ENCODE results near the gene HOXC13. TPM values are rescaled to one million over a fixed set of nuclear protein-coding genes. Genes with fewer than 3 reads are reported as not detected.
A peak's percentile ranks its signal among the peaks of the same experiment; 100 is the strongest.

Gene HOXC13
- total and polyA plus RNA-seq, 2 of the 13 experiments (the other 11 are each of a cell fraction or from before 2014, with no cell fraction given), result 0.07 TPM; not detected in 1

DNA sequence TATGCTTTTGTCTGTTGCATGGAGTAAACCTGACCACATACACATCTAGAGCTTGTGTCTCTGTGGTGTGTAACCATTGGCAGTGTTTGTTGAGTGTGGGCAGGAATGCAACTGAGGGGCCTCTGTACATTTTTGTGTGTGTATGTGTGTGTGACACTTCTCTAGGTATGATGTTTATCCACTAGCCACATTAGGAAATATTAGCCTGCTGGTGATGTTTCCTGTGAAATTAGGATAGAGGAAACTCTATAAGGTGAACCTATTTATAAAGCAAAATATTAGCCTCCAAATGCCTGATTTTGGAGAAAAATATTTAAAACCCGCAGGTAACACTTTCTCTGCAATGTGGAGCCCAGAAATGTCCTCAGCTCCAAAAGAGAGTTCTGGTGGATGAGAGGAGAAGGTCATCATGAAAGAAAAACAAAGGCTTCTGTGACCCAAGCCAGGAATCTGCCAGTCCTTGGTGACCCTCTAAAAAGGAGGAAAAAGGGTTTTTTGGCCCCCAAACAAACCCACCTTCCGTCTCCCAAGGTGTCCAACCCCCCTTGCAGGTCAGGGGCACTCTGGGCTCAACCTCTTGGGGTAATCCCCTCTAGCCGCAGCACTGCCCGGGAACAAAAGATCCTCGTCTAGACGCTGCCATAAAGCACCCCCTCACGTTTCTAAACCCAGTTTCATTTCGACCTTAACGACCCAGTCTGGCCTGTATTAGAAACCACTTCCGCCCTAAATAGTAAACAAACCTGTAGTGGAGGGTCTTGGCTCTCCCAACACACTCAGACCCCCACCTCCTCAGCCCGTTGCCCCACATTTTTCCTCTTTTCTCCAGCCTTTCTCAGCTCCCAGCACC is 39.2 kb downstream of the HOXC13 start:
- peak overlapping the region; percentile 22; the same call in 1 of the 2 replicates for H3K9ac ChIP-seq (ENCODE audit: insufficient read depth, low read depth, low read length)
- H3K4me3 ChIP-seq (replicated peaks in 1 of 3; ENCODE audit: insufficient read depth in 1 of 3, low read depth in 2 of 3, low read length in 3 of 3), result peak overlapping the region; percentile 47 to 68 (median 47)
- peak overlapping the region; percentile 92 for H3K4me2 ChIP-seq (ENCODE audit: low read depth, low read length)
- TF ChIP-seq ZNF292 (CRISPR knock-in tag; IDR thresholded peaks at IDR 0.05; ENCODE audit: borderline replicate concordance, low read depth), result no peak
- TF ChIP-seq, protein P1, sequence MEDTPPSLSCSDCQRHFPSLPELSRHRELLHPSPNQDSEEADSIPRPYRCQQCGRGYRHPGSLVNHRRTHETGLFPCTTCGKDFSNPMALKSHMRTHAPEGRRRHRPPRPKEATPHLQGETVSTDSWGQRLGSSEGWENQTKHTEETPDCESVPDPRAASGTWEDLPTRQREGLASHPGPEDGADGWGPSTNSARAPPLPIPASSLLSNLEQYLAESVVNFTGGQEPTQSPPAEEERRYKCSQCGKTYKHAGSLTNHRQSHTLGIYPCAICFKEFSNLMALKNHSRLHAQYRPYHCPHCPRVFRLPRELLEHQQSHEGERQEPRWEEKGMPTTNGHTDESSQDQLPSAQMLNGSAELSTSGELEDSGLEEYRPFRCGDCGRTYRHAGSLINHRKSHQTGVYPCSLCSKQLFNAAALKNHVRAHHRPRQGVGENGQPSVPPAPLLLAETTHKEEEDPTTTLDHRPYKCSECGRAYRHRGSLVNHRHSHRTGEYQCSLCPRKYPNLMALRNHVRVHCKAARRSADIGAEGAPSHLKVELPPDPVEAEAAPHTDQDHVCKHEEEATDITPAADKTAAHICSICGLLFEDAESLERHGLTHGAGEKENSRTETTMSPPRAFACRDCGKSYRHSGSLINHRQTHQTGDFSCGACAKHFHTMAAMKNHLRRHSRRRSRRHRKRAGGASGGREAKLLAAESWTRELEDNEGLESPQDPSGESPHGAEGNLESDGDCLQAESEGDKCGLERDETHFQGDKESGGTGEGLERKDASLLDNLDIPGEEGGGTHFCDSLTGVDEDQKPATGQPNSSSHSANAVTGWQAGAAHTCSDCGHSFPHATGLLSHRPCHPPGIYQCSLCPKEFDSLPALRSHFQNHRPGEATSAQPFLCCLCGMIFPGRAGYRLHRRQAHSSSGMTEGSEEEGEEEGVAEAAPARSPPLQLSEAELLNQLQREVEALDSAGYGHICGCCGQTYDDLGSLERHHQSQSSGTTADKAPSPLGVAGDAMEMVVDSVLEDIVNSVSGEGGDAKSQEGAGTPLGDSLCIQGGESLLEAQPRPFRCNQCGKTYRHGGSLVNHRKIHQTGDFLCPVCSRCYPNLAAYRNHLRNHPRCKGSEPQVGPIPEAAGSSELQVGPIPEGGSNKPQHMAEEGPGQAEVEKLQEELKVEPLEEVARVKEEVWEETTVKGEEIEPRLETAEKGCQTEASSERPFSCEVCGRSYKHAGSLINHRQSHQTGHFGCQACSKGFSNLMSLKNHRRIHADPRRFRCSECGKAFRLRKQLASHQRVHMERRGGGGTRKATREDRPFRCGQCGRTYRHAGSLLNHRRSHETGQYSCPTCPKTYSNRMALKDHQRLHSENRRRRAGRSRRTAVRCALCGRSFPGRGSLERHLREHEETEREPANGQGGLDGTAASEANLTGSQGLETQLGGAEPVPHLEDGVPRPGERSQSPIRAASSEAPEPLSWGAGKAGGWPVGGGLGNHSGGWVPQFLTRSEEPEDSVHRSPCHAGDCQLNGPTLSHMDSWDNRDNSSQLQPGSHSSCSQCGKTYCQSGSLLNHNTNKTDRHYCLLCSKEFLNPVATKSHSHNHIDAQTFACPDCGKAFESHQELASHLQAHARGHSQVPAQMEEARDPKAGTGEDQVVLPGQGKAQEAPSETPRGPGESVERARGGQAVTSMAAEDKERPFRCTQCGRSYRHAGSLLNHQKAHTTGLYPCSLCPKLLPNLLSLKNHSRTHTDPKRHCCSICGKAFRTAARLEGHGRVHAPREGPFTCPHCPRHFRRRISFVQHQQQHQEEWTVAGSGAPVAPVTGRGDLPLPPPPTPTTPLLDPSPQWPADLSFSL (CRISPR knock-in tag; IDR thresholded peaks at IDR 0.05), result peak; percentile 28; the same call in 1 of the 2 replicates
- TF ChIP-seq CBX2 (IDR thresholded peaks at IDR 0.05; ENCODE audit: low read depth, low read length), result 0 out of 2 replicates have a peak, but pooled peaks have one; percentile 46
- TF ChIP-seq CBX2 (CRISPR knock-in tag; IDR thresholded peaks at IDR 0.05; ENCODE audit: low read depth), result no peak
- peaks cover 8 to 89% of the 10 kb centered on the region in 2 experiments for H3K27me3 ChIP-seq (ENCODE audit: control insufficient read depth in 1 of 2, insufficient read depth in 2 of 2, low read length in 2 of 2)
- DNase-seq (ENCODE audit: low spot score) (no peak), ATAC-seq (peak; percentile 21; the same call in 2 of the 3 replicates), FAIRE-seq (no peak)
- CTCF ChIA-PET (ENCODE audit: low intra/inter-chr PET ratio, low total read pairs), result no interaction called here
- POLR2A ChIA-PET, result interaction anchor here (1.2 to 1.5 kb wide), 2 partner anchors 11 to 179 kb away, joined by 3 to 5 read pairs; no protein-coding TSS in a partner anchor
- BruUV-seq (replicated peaks), result no TSS peak
- intact Hi-C loops (cut with micrococcal nuclease; ENCODE audit: unreplicated experiment) (no loop called here), in situ Hi-C loops (cut with HindIII; ENCODE audit: extremely low pct_ligation_motif_present, low pct_unique_long_range_greater_than_20kb) (no loop called here)
- H3K27ac ChIP-seq (ENCODE audit: extremely low read length, insufficient read depth, low read length), result no peak overlapping the region
- H3K79me2 ChIP-seq (ENCODE audit: insufficient read depth, low read length), result no peaks in the 10 kb centered on the region
- H3K4me1 ChIP-seq (ENCODE audit: insufficient read depth, low read length), result peaks cover 44% of the 10 kb centered on the region
- H3K36me3 ChIP-seq (replicated peaks in 1 of 2; ENCODE audit: control insufficient read depth in 1 of 2, insufficient read depth in 2 of 2, low read length in 2 of 2), result no peaks in the 10 kb centered on the region
- no peaks in the 10 kb centered on the region for H4K20me1 ChIP-seq (ENCODE audit: insufficient read depth, low read length)
- peak overlapping the region; percentile 72 for H2AFZ ChIP-seq (ENCODE audit: low read length)
- H3K9me3 ChIP-seq (ENCODE audit: low read length), result no peaks in the 10 kb centered on the region
- WGBS (ENCODE audit: low lambda C conversion rate), result 2% methylated on average over 7 of the region's 11 CpGs

Measured in HepG2 (cell line).